ENCODE results near the gene OR2V1. TPM values are rescaled to one million over a fixed set of nuclear protein-coding genes. Genes with fewer than 3 reads are reported as not detected.
"Not testable (repeated sequence)": the region's sequence is repeated elsewhere in the genome, so short reads cannot be mapped to it uniquely, and the experiment has no call there.

The OR2V1 gene
- total RNA-seq, 1 experiment from 2014 or later: not detected

DNA sequence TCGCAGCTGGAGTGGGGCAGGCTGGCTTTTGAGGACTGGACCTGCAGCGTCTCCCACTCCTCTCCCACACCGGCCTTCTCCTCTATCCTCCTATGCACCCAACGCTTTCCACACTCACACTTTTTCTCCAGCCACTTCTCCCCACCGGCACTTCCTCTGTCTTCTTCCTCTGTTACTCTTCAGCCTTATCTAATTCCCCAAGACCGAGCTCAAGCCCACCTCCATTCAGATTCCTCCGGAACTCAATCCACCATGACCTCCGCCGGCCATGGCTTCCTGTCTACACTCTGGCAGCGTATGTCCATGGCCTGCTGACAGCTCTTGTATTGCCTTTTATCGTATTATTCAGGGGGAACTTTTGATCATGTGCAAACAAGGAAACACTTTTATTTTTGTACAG, 545 bp upstream of the OR2V1 start:
- peaks cover 21% of the 10 kb centered on the region for H3K4me1 Mint-ChIP-seq (ENCODE audit: insufficient read depth, unreplicated experiment)
- intact Hi-C loops (cut with micrococcal nuclease): no loop called here
- TF ChIP-seq, protein P1, sequence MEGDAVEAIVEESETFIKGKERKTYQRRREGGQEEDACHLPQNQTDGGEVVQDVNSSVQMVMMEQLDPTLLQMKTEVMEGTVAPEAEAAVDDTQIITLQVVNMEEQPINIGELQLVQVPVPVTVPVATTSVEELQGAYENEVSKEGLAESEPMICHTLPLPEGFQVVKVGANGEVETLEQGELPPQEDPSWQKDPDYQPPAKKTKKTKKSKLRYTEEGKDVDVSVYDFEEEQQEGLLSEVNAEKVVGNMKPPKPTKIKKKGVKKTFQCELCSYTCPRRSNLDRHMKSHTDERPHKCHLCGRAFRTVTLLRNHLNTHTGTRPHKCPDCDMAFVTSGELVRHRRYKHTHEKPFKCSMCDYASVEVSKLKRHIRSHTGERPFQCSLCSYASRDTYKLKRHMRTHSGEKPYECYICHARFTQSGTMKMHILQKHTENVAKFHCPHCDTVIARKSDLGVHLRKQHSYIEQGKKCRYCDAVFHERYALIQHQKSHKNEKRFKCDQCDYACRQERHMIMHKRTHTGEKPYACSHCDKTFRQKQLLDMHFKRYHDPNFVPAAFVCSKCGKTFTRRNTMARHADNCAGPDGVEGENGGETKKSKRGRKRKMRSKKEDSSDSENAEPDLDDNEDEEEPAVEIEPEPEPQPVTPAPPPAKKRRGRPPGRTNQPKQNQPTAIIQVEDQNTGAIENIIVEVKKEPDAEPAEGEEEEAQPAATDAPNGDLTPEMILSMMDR (IDR thresholded peaks at IDR 0.05; ENCODE audit: unreplicated experiment): no peak
- BruUV-seq (replicated peaks): no TSS peak
- POLR2A ChIA-PET: no interaction called here
- peaks cover 7% of the 10 kb centered on the region for H3K36me3 Mint-ChIP-seq (ENCODE audit: insufficient read depth, unreplicated experiment)
- no peak overlapping the region for H3K27ac Mint-ChIP-seq (ENCODE audit: low read depth, unreplicated experiment)
- CTCF ChIA-PET: no interaction called here
- H3K9me3 Mint-ChIP-seq (ENCODE audit: unreplicated experiment): peaks cover 8% of the 10 kb centered on the region
- DNase-seq (ENCODE audit: unreplicated experiment): no peak
- H3K27me3 Mint-ChIP-seq (ENCODE audit: insufficient read depth, unreplicated experiment): peaks cover 41% of the 10 kb centered on the region
- H3K4me3 Mint-ChIP-seq (ENCODE audit: unreplicated experiment): no peak overlapping the region

GRCh38 chr5:181130081-181130480, 888 bp downstream of the OR2V1 start:
- CTCF ChIA-PET; DNase-seq (ENCODE audit: unreplicated experiment); intact Hi-C loops (cut with micrococcal nuclease); POLR2A ChIA-PET; H3K36me3 Mint-ChIP-seq (ENCODE audit: insufficient read depth, unreplicated experiment); H3K4me3 Mint-ChIP-seq (ENCODE audit: unreplicated experiment); BruUV-seq (replicated peaks); H3K27ac Mint-ChIP-seq (ENCODE audit: low read depth, unreplicated experiment); H3K9me3 Mint-ChIP-seq (ENCODE audit: unreplicated experiment): not testable (repeated sequence)
- Mint-ChIP-seq H3K4me1 (ENCODE audit: insufficient read depth, unreplicated experiment) (peaks cover 17% of the 10 kb centered on the region), H3K27me3 (ENCODE audit: insufficient read depth, unreplicated experiment) (peaks cover 41% of the 10 kb centered on the region)

- Mint-ChIP-seq H3K9me3 (ENCODE audit: unreplicated experiment) (no peaks in the 10 kb centered on the region), H3K4me1 (ENCODE audit: insufficient read depth, unreplicated experiment) (peaks cover 12% of the 10 kb centered on the region), H3K27me3 (ENCODE audit: insufficient read depth, unreplicated experiment) (peaks cover 41% of the 10 kb centered on the region), H3K4me3 (ENCODE audit: unreplicated experiment) (no peak overlapping the region), H3K27ac (ENCODE audit: low read depth, unreplicated experiment) (no peak overlapping the region), H3K36me3 (ENCODE audit: insufficient read depth, unreplicated experiment) (no peaks in the 10 kb centered on the region)
- ChIA-PET POLR2A (no interaction called here), CTCF (no interaction called here)
- no peak for DNase-seq (ENCODE audit: unreplicated experiment)
- intact Hi-C loops (cut with micrococcal nuclease): no loop called here
- BruUV-seq (replicated peaks): no TSS peak
- TF ChIP-seq, protein P1 (IDR thresholded peaks at IDR 0.05; ENCODE audit: unreplicated experiment): no peak
Observed at GRCh38 chr5:181129601-181130000, 1.4 kb downstream of the OR2V1 start.

DNA sequence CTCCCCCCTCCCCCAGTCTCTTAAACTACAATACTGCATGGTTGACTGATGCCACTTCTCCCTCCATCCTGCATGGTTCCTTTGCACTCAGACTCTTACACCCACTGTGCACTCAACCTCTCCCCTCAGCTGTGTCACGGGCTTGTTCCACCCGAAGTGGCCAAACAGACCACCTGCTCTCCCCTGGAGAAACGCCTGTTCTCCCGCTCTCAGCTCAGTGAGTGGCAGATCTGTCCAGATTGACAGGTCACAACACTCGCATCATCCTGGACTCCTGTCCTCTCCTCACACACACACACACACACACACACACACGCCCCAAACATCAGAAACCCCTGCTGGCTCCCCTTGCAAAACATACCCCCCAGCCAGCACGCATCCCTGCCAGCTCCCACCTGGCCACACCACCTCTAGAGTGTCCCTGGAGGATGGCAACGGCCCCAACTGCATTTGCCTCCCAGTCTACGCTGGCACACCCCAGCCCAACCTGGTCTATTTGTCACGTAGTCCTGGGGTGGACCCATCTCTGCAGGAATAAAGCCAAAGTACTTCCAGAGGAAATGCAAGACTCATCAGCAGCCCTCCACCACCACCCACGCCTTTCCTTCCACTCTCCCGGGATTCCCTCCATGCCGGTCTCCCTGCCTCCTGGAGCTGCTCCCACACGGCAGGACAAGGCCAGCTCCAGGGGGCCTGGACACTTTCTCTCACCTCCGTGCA, 2.9 kb downstream of the OR2V1 start:
- Mint-ChIP-seq H3K4me3 (ENCODE audit: unreplicated experiment) (no peak overlapping the region), H3K36me3 (ENCODE audit: insufficient read depth, unreplicated experiment) (no peaks in the 10 kb centered on the region), H3K9me3 (ENCODE audit: unreplicated experiment) (no peaks in the 10 kb centered on the region), H3K4me1 (ENCODE audit: insufficient read depth, unreplicated experiment) (no peaks in the 10 kb centered on the region), H3K27ac (ENCODE audit: low read depth, unreplicated experiment) (no peak overlapping the region), H3K27me3 (ENCODE audit: insufficient read depth, unreplicated experiment) (peaks cover 41% of the 10 kb centered on the region)
- ChIA-PET POLR2A (no interaction called here), CTCF (interaction anchor here (1.3 to 1.6 kb wide), 2 partner anchors 16 to 259 kb away, joined by 3 to 4 read pairs; no protein-coding TSS in a partner anchor)
- intact Hi-C loops (cut with micrococcal nuclease): no loop called here
- TF ChIP-seq, protein P1 (IDR thresholded peaks at IDR 0.05; ENCODE audit: unreplicated experiment): no peak
- no TSS peak for BruUV-seq (replicated peaks)
- DNase-seq (ENCODE audit: unreplicated experiment): no peak

All from MCF 10A (cell line).